HEK293 (cell line): ENCODE measurements around the gene HAND2.

ENCODE experiments used
- CTCF ChIA-PET: fragments of 350-600 bp; formaldehyde crosslinking; extraction: SDS; loops from one replicate; lab custom pipeline; 2021; ENCODE audit warnings: antibody characterized with exemption; lab: Yijun Ruan, JAX
- POLR2A ChIA-PET: fragments of 300-600 bp; formaldehyde crosslinking; extraction: SDS; loops from one replicate; lab custom pipeline; 2020; ENCODE audit warnings: antibody characterized with exemption, inconsistent platforms; lab: Yijun Ruan, JAX
- H3K27ac ChIP-seq: fragments of 200-500 bp; sonication (Bioruptor generic); 2 replicates; pipeline ENCODE4 v1.5.1; 2014; ENCODE audit warnings: low read depth, low read length, control low read depth, inconsistent platforms; ENCODE audit errors: extremely low read depth
- H3K36me3 ChIP-seq, 2 experiments: fragments of 200-500 bp in 1 of 2; sonication (Bioruptor generic) in 1 of 2; 1 replicate in 1 of 2; 2 replicates in 1 of 2; pipeline ENCODE4 v1.5.1; 2014 to 2017; ENCODE audit warnings: inconsistent platforms in 2 of 2, low read length in 2 of 2; ENCODE audit not compliant: control insufficient read depth in 2 of 2, insufficient read depth in 1 of 2
- H3K4me1 ChIP-seq: fragments of 200-500 bp; sonication (Bioruptor generic); 2 replicates; pipeline ENCODE4 v1.5.1; 2014; ENCODE audit warnings: mild to moderate bottlenecking, low read length, inconsistent platforms; ENCODE audit not compliant: control insufficient read depth, insufficient read depth
- H3K4me3 ChIP-seq: 2 replicates; pipeline ENCODE4 v1.5.1; 2011; ENCODE audit warnings: low read depth, mild to moderate bottlenecking, control low read depth, low read length, moderate library complexity
- H3K9me3 ChIP-seq: fragments of 200-500 bp; sonication (Bioruptor generic); 2 replicates; pipeline ENCODE4 v1.5.1; 2014; ENCODE audit warnings: low read depth, low read length, inconsistent platforms; ENCODE audit not compliant: control insufficient read depth, insufficient read depth
- BCL11B ChIP-seq: fragments of 450-650 bp; formaldehyde crosslinking; IDR thresholded peaks from 2 replicates; pipeline ENCODE4 v1.5.1; 2016; ENCODE audit warnings: low read depth, missing biosample characterization, missing genetic modification characterization
- MYNN ChIP-seq: fragments of 450-650 bp; formaldehyde crosslinking; IDR thresholded peaks from 2 replicates; pipeline ENCODE4 v1.5.1; 2016; ENCODE audit warnings: missing biosample characterization, missing genetic modification characterization, borderline replicate concordance
- ZBTB17 ChIP-seq: fragments of 450-650 bp; formaldehyde crosslinking; IDR thresholded peaks from 2 replicates; pipeline ENCODE4 v1.5.1; 2016; ENCODE audit warnings: missing biosample characterization, missing genetic modification characterization
- ZBTB48 ChIP-seq: fragments of 450-650 bp; formaldehyde crosslinking; IDR thresholded peaks from 2 replicates; pipeline ENCODE4 v1.5.1; 2016; ENCODE audit warnings: missing biosample characterization, missing genetic modification characterization
- ZBTB8A ChIP-seq: fragments of 450-650 bp; formaldehyde crosslinking; IDR thresholded peaks from 2 replicates; pipeline ENCODE4 v1.5.1; 2016; ENCODE audit warnings: missing biosample characterization, missing genetic modification characterization
- ZEB2 ChIP-seq: fragments of 450-650 bp; formaldehyde crosslinking; IDR thresholded peaks from 2 replicates; pipeline ENCODE4 v1.5.1; 2016; ENCODE audit warnings: missing biosample characterization, missing genetic modification characterization
- ZFHX2 ChIP-seq: fragments of 450-650 bp; formaldehyde crosslinking; conservative IDR thresholded peaks from 2 replicates; pipeline ENCODE4 v1.5.1; 2016; ENCODE audit warnings: missing biosample characterization, missing genetic modification characterization
- ZNF148 ChIP-seq: fragments of 450-650 bp; formaldehyde crosslinking; IDR thresholded peaks from 2 replicates; pipeline ENCODE4 v1.5.0; 2017; ENCODE audit warnings: missing biosample characterization, missing genetic modification characterization, borderline replicate concordance
- ZNF202 ChIP-seq: fragments of 450-650 bp; formaldehyde crosslinking; IDR thresholded peaks from 2 replicates; pipeline ENCODE4 v1.5.1; 2016; ENCODE audit warnings: missing biosample characterization, missing genetic modification characterization, borderline replicate concordance
- ZNF266 ChIP-seq: fragments of 450-650 bp; formaldehyde crosslinking; IDR thresholded peaks from 2 replicates; pipeline ENCODE4 v1.5.1; 2016; ENCODE audit warnings: missing biosample characterization, missing genetic modification characterization, low read depth
- ZNF366 ChIP-seq: fragments of 450-650 bp; formaldehyde crosslinking; conservative IDR thresholded peaks from 2 replicates; pipeline ENCODE4 v1.5.1; 2016; ENCODE audit warnings: missing biosample characterization, missing genetic modification characterization
- ZNF416 ChIP-seq: fragments of 450-650 bp; formaldehyde crosslinking; IDR thresholded peaks from 2 replicates; pipeline ENCODE4 v1.5.1; 2016; ENCODE audit warnings: missing biosample characterization, missing genetic modification characterization
- ZNF449 ChIP-seq: fragments of 450-650 bp; formaldehyde crosslinking; IDR thresholded peaks from 2 replicates; pipeline ENCODE4 v1.5.1; 2017; ENCODE audit warnings: missing biosample characterization, mild to moderate bottlenecking, missing genetic modification characterization, moderate library complexity
- ZNF513 ChIP-seq: fragments of 450-650 bp; IDR thresholded peaks from 2 replicates; pipeline ENCODE4 v1.5.1; 2018; ENCODE audit warnings: missing biosample characterization, missing genetic modification characterization
- ZNF530 ChIP-seq: fragments of 450-650 bp; formaldehyde crosslinking; IDR thresholded peaks from 2 replicates; pipeline ENCODE4 v1.5.1; 2016; ENCODE audit warnings: low read depth, missing biosample characterization, missing genetic modification characterization
- ZNF571 ChIP-seq: fragments of 450-650 bp; formaldehyde crosslinking; IDR thresholded peaks from 2 replicates; pipeline ENCODE4 v1.5.0; 2017; ENCODE audit warnings: missing biosample characterization, missing genetic modification characterization
- ZNF600 ChIP-seq: fragments of 450-650 bp; formaldehyde crosslinking; IDR thresholded peaks from 2 replicates; pipeline ENCODE4 v1.5.1; 2016; ENCODE audit warnings: missing biosample characterization, missing genetic modification characterization
- ZNF677 ChIP-seq: fragments of 450-650 bp; IDR thresholded peaks from 2 replicates; pipeline ENCODE4 v1.5.0; 2018; ENCODE audit warnings: missing biosample characterization, mild to moderate bottlenecking, missing genetic modification characterization, moderate library complexity
- ZNF776 ChIP-seq: fragments of 450-650 bp; formaldehyde crosslinking; IDR thresholded peaks from 2 replicates; pipeline ENCODE4 v1.5.0; 2017; ENCODE audit warnings: missing biosample characterization, missing genetic modification characterization, borderline replicate concordance
- ZNF843 ChIP-seq: fragments of 450-650 bp; formaldehyde crosslinking; IDR thresholded peaks from 2 replicates; pipeline ENCODE4 v1.5.1; 2016; ENCODE audit warnings: missing biosample characterization, missing genetic modification characterization
- ZSCAN18 ChIP-seq: fragments of 450-650 bp; formaldehyde crosslinking; IDR thresholded peaks from 2 replicates; pipeline ENCODE4 v1.5.1; 2016; ENCODE audit warnings: missing biosample characterization, missing genetic modification characterization
- TF ChIP-seq, protein P1 (sequence below): fragments of 450-650 bp; formaldehyde crosslinking; IDR thresholded peaks from 2 replicates; pipeline ENCODE4 v1.5.1; 2016; ENCODE audit warnings: missing biosample characterization, missing genetic modification characterization
- TF ChIP-seq, protein P2 (sequence below): fragments of 450-650 bp; formaldehyde crosslinking; IDR thresholded peaks from 2 replicates; pipeline ENCODE4 v1.5.1; 2016; ENCODE audit warnings: missing biosample characterization, missing genetic modification characterization
- TF ChIP-seq, protein P3 (sequence below): fragments of 450-650 bp; formaldehyde crosslinking; IDR thresholded peaks from 2 replicates; pipeline ENCODE4 v1.5.1; 2016; ENCODE audit warnings: missing biosample characterization, missing genetic modification characterization

Gene HAND2

GRCh38 chr4:173494013-173494970 is 35.7 kb downstream of the HAND2 start:
- ChIA-PET POLR2A (interaction anchor here (1.1 kb wide), 1 partner anchor 159 kb away, joined by 3 read pairs; no protein-coding TSS in a partner anchor), CTCF (interaction anchor here (0.6 to 2.4 kb wide), 16 partner anchors 9 to 620 kb away, joined by 3 to 38 read pairs (median 3); partner anchors contain the start of gene HAND2)
- peak overlapping the region; percentile 36 for H3K4me3 ChIP-seq
- no peaks in the 10 kb centered on the region for H3K9me3 ChIP-seq
- H3K36me3 ChIP-seq = no peaks in the 10 kb centered on the region
- H3K4me1 ChIP-seq = peaks cover 5% of the 10 kb centered on the region; the same call in 1 of the 2 replicates
- H3K27ac ChIP-seq = no peak overlapping the region
- TF ChIP-seq ZNF571 (tag by site-specific recombination) (no peak), ZNF148 (tag by site-specific recombination) (no peak), ZNF530 (no peak), ZNF366 (peak; percentile 45), BCL11B (no peak), ZBTB48 (tag by site-specific recombination) (no peak), ZNF416 (no peak), ZNF600 (tag by site-specific recombination) (0 out of 2 replicates have a peak, but pooled peaks have one; percentile 49), ZNF843 (tag by site-specific recombination) (no peak), ZEB2 (tag by site-specific recombination) (0 out of 2 replicates have a peak, but pooled peaks have one; percentile 31), ZSCAN18 (tag by site-specific recombination) (no peak), MYNN (tag by site-specific recombination) (no peak), ZFHX2 (tag by site-specific recombination) (no peak), ZBTB8A (tag by site-specific recombination) (peak; percentile 50), ZNF266 (tag by site-specific recombination) (no peak), ZNF449 (tag by site-specific recombination) (0 out of 2 replicates have a peak, but pooled peaks have one; percentile 19), ZNF677 (tag by site-specific recombination) (no peak), ZNF776 (tag by site-specific recombination) (no peak), ZBTB17 (tag by site-specific recombination) (peak; percentile 82), ZNF202 (tag by site-specific recombination) (no peak), ZNF513 (tag by site-specific recombination) (peak; percentile 81)
- TF ChIP-seq, protein P1, sequence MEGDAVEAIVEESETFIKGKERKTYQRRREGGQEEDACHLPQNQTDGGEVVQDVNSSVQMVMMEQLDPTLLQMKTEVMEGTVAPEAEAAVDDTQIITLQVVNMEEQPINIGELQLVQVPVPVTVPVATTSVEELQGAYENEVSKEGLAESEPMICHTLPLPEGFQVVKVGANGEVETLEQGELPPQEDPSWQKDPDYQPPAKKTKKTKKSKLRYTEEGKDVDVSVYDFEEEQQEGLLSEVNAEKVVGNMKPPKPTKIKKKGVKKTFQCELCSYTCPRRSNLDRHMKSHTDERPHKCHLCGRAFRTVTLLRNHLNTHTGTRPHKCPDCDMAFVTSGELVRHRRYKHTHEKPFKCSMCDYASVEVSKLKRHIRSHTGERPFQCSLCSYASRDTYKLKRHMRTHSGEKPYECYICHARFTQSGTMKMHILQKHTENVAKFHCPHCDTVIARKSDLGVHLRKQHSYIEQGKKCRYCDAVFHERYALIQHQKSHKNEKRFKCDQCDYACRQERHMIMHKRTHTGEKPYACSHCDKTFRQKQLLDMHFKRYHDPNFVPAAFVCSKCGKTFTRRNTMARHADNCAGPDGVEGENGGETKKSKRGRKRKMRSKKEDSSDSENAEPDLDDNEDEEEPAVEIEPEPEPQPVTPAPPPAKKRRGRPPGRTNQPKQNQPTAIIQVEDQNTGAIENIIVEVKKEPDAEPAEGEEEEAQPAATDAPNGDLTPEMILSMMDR (tag by site-specific recombination) = peak; percentile 76
- TF ChIP-seq, protein P2, sequence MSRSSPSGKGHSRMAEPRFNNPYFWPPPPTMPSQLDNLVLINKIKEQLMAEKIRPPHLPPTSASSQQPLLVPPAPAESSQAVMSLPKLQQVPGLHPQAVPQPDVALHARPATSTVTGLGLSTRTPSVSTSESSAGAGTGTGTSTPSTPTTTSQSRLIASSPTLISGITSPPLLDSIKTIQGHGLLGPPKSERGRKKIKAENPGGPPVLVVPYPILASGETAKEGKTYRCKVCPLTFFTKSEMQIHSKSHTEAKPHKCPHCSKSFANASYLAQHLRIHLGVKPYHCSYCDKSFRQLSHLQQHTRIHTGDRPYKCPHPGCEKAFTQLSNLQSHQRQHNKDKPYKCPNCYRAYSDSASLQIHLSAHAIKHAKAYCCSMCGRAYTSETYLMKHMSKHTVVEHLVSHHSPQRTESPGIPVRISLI (tag by site-specific recombination) = no peak
- TF ChIP-seq, protein P3, sequence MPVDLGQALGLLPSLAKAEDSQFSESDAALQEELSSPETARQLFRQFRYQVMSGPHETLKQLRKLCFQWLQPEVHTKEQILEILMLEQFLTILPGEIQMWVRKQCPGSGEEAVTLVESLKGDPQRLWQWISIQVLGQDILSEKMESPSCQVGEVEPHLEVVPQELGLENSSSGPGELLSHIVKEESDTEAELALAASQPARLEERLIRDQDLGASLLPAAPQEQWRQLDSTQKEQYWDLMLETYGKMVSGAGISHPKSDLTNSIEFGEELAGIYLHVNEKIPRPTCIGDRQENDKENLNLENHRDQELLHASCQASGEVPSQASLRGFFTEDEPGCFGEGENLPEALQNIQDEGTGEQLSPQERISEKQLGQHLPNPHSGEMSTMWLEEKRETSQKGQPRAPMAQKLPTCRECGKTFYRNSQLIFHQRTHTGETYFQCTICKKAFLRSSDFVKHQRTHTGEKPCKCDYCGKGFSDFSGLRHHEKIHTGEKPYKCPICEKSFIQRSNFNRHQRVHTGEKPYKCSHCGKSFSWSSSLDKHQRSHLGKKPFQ = no peak
